Measurements from ENCODE around the gene SKIDA1. TPM values are rescaled to one million over a fixed set of nuclear protein-coding genes. Genes with fewer than 3 reads are reported as not detected.

The SKIDA1 gene
- total and polyA plus RNA-seq, 2 donors from 2014 or later: 0.71 to 2.9 TPM

DNA sequence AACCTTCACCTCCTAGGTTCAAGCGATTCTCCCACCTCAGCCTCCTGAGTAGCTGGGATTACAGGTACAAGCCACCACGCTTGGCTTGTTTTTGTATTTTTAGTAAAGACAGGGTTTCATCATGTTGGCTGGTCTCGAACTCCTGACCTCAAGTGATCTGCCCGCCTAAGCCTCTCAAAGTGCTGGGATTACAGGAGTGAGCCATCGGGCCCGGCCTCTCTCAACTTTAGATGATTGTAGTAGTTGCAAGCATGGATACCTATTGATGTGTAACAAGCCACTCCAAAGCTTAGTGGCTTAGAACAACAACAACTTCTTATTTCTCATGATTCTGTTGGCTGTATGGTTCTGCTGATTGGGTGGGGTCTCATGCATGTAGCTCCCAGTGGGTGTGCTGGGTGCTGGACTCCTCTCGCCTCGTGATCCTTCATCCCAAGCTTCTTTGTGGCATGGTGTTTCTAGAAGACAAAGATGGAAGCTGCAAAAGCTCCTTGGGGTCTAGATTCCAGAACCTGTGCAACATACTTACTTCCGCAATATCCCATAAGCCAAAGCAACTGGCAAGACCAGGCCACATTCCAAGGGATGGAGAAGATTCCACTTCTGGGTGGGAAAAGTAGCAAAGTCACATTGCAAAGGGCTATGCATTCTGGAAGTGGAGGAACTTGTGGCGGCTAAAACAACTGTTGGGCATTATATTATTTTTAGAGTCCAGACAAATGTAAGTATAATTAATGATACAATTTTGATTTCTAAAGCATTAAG lies 37.9 kb downstream of the SKIDA1 start:
- TF ChIP-seq, protein P1, sequence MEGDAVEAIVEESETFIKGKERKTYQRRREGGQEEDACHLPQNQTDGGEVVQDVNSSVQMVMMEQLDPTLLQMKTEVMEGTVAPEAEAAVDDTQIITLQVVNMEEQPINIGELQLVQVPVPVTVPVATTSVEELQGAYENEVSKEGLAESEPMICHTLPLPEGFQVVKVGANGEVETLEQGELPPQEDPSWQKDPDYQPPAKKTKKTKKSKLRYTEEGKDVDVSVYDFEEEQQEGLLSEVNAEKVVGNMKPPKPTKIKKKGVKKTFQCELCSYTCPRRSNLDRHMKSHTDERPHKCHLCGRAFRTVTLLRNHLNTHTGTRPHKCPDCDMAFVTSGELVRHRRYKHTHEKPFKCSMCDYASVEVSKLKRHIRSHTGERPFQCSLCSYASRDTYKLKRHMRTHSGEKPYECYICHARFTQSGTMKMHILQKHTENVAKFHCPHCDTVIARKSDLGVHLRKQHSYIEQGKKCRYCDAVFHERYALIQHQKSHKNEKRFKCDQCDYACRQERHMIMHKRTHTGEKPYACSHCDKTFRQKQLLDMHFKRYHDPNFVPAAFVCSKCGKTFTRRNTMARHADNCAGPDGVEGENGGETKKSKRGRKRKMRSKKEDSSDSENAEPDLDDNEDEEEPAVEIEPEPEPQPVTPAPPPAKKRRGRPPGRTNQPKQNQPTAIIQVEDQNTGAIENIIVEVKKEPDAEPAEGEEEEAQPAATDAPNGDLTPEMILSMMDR (IDR thresholded peaks at IDR 0.05; ENCODE audit: borderline replicate concordance, extremely low read depth, insufficient read depth): no peak
- H3K27me3 ChIP-seq (ENCODE audit: control insufficient read depth, insufficient read depth, low read length): no peaks in the 10 kb centered on the region
- peak in 1 of 5 donors; percentile 18 for DNase-seq
- FAIRE-seq: no peak
- H3K36me3 ChIP-seq (ENCODE audit: control insufficient read depth in 2 of 3, insufficient read depth in 3 of 3, low read length in 3 of 3): no peaks in the 10 kb centered on the region
- intact Hi-C loops (cut with DNase I): no loop called here
- no peaks in the 10 kb centered on the region for H3K9me3 ChIP-seq (ENCODE audit: control insufficient read depth in 2 of 3, insufficient read depth in 1 of 3, low read length in 3 of 3)
- H3K4me1 ChIP-seq (ENCODE audit: control insufficient read depth in 2 of 3, insufficient read depth in 2 of 3, low read depth in 1 of 3, low read length in 3 of 3): no peaks in the 10 kb centered on the region
- H3K27ac ChIP-seq (ENCODE audit: low read depth in 2 of 2, low read length in 2 of 2): no peak overlapping the region
- H3K4me3 ChIP-seq (ENCODE audit: low read length in 3 of 3): no peak overlapping the region
- no peak overlapping the region for H3K9ac ChIP-seq (ENCODE audit: low read length in 3 of 3)

DNA sequence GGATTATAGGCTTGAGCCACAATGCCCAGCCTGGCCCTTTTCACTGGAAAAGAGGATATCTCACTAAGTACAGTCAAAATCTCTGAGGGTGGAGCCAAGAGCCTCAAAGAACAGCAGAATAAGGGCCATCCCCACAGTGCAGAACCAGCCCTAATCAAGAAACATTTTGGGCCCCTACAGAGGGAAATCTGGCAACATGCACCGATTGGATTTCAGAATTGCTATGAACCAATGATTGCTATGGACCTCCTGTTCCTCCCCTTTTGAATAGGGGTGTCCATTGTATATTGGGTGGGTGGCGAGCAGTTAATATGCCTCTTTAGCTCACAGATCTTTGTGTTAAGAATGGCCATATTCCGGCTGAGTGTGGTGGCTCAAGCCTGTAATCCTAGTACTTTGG lies 42.7 kb downstream of the SKIDA1 start:
- Histone ChIP-seq H3K4me1 (ENCODE audit: control insufficient read depth in 2 of 3, insufficient read depth in 2 of 3, low read depth in 1 of 3, low read length in 3 of 3) (peaks cover 0 to 7% (median 0%) of the 10 kb centered on the region in 3 donors), H3K9ac (ENCODE audit: low read length in 3 of 3) (no peak overlapping the region), H3K27ac (ENCODE audit: low read depth in 2 of 2, low read length in 2 of 2) (no peak overlapping the region), H3K9me3 (ENCODE audit: control insufficient read depth in 2 of 3, insufficient read depth in 1 of 3, low read length in 3 of 3) (no peaks in the 10 kb centered on the region), H3K27me3 (ENCODE audit: control insufficient read depth, insufficient read depth, low read length) (no peaks in the 10 kb centered on the region), H3K4me3 (ENCODE audit: low read length in 3 of 3) (no peak overlapping the region), H3K36me3 (ENCODE audit: control insufficient read depth in 2 of 3, insufficient read depth in 3 of 3, low read length in 3 of 3) (no peaks in the 10 kb centered on the region)
- intact Hi-C loops (cut with DNase I): no loop called here
- TF ChIP-seq, protein P1 (IDR thresholded peaks at IDR 0.05; ENCODE audit: borderline replicate concordance, extremely low read depth, insufficient read depth): no peak
- DNase-seq: peak in 1 of 5 donors; percentile 14
- FAIRE-seq: no peak

DNA sequence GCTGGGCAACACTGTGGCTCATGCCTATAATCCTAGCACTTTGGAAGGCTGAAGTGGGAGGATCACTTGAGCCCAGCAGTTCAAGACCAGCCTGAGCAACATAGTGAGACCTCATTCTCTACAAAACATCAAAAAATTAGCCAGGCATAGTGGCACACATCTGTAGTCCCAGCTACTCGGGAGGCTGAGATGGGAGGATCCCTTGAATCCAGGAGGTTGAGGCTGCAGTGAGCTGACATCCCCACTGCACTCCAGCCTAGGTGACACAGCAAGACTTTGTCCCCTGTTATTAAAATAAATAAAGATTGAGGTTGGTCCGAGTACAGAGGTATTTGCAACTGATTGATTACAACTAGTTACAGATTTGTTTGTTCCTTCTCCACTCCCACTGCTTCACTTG lies 44.1 kb downstream of the SKIDA1 start:
- no peaks in the 10 kb centered on the region for H3K9me3 ChIP-seq (ENCODE audit: control insufficient read depth in 2 of 3, insufficient read depth in 1 of 3, low read length in 3 of 3)
- intact Hi-C loops (cut with DNase I): no loop called here
- H3K27ac ChIP-seq (ENCODE audit: low read depth in 2 of 2, low read length in 2 of 2): no peak overlapping the region
- TF ChIP-seq, protein P1 (IDR thresholded peaks at IDR 0.05; ENCODE audit: borderline replicate concordance, extremely low read depth, insufficient read depth): no peak
- DNase-seq (peak in 1 of 5 donors; percentile 9), FAIRE-seq (no peak)
- H3K4me3 ChIP-seq (ENCODE audit: low read length in 3 of 3): no peak overlapping the region
- H3K27me3 ChIP-seq (ENCODE audit: control insufficient read depth, insufficient read depth, low read length): no peaks in the 10 kb centered on the region
- peaks cover 0 to 7% (median 0%) of the 10 kb centered on the region in 3 donors for H3K4me1 ChIP-seq (ENCODE audit: control insufficient read depth in 2 of 3, insufficient read depth in 2 of 3, low read depth in 1 of 3, low read length in 3 of 3)
- H3K9ac ChIP-seq (ENCODE audit: low read length in 3 of 3): no peak overlapping the region
- no peaks in the 10 kb centered on the region for H3K36me3 ChIP-seq (ENCODE audit: control insufficient read depth in 2 of 3, insufficient read depth in 3 of 3, low read length in 3 of 3)

Data from kidney (tissue), 14 donors.